ENCODE data around the gene HNF4A. TPM values are rescaled to one million over a fixed set of nuclear protein-coding genes. Genes with fewer than 3 reads are reported as not detected.

The HNF4A gene
- total RNA-seq, 2 donors from 2014 or later: 56.3 to 58.0 TPM

GRCh38 chr20:44432618-44433577 lies 77.4 kb downstream of the HNF4A start:
- no peak for DNase-seq
- Mint-ChIP-seq H3K4me1 (peaks cover 11% of the 10 kb centered on the region), H3K27ac (no peak overlapping the region), H3K27me3 (ENCODE audit: insufficient read depth) (no peaks in the 10 kb centered on the region), H3K9me3 (no peaks in the 10 kb centered on the region), H3K4me3 (no peak overlapping the region), H3K36me3 (ENCODE audit: low read depth) (peaks cover 24% of the 10 kb centered on the region)
- Histone ChIP-seq H3K9me3 (ENCODE audit: control insufficient read depth, low read length) (no peaks in the 10 kb centered on the region), H3K4me1 (ENCODE audit: control insufficient read depth, insufficient read depth, low read length) (no peaks in the 10 kb centered on the region), H3K36me3 (ENCODE audit: control insufficient read depth, insufficient read depth, low read length) (peaks cover 15% of the 10 kb centered on the region), H3K27ac (ENCODE audit: low read depth, low read length) (no peak overlapping the region), H3K27me3 (ENCODE audit: control insufficient read depth, insufficient read depth, low read length, poor library complexity, severe bottlenecking) (no peaks in the 10 kb centered on the region), H3K4me3 (ENCODE audit: low read length) (no peak overlapping the region), H3K9ac (ENCODE audit: extremely low read depth, low read length, poor library complexity, severe bottlenecking) (no peak overlapping the region)
- WGBS, 2 experiments (ENCODE audit: insufficient coverage in 1 of 2, insufficient read length in 1 of 2): 87 to 93% methylated on average over 3 to 8 of the region's 8 CpGs
- TF ChIP-seq CTCF (conservative IDR thresholded peaks at IDR 0.05): no peak

GRCh38 chr20:44433751-44434538 lies 78.4 kb downstream of the HNF4A start:
- Mint-ChIP-seq H3K9me3 (no peaks in the 10 kb centered on the region), H3K36me3 (ENCODE audit: low read depth) (peaks cover 14% of the 10 kb centered on the region), H3K27ac (no peak overlapping the region), H3K4me1 (peaks cover 11% of the 10 kb centered on the region), H3K27me3 (ENCODE audit: insufficient read depth) (no peaks in the 10 kb centered on the region), H3K4me3 (no peak overlapping the region)
- Histone ChIP-seq H3K9me3 (ENCODE audit: control insufficient read depth, low read length) (no peaks in the 10 kb centered on the region), H3K4me3 (ENCODE audit: low read length) (no peak overlapping the region), H3K9ac (ENCODE audit: extremely low read depth, low read length, poor library complexity, severe bottlenecking) (no peak overlapping the region), H3K27ac (ENCODE audit: low read depth, low read length) (no peak overlapping the region), H3K27me3 (ENCODE audit: control insufficient read depth, insufficient read depth, low read length, poor library complexity, severe bottlenecking) (no peaks in the 10 kb centered on the region), H3K36me3 (ENCODE audit: control insufficient read depth, insufficient read depth, low read length) (peaks cover 8% of the 10 kb centered on the region), H3K4me1 (ENCODE audit: control insufficient read depth, insufficient read depth, low read length) (no peaks in the 10 kb centered on the region)
- no peak for TF ChIP-seq CTCF (conservative IDR thresholded peaks at IDR 0.05)
- no peak for DNase-seq
- 92 to 95% methylated on average over 20 to 24 of the region's 24 CpGs for WGBS, 2 experiments (ENCODE audit: insufficient coverage in 1 of 2, insufficient read length in 1 of 2)

- TF ChIP-seq CTCF (conservative IDR thresholded peaks at IDR 0.05): no peak
These were observed 80.3 kb downstream of the HNF4A start for GRCh38 chr20:44435630-44436335.

More at GRCh38 chr20:44435630-44436335, 80.3 kb downstream of the HNF4A start:
- H3K27ac Mint-ChIP-seq: no peak overlapping the region
- no peak overlapping the region for H3K9ac ChIP-seq (ENCODE audit: extremely low read depth, low read length, poor library complexity, severe bottlenecking)
- no peak overlapping the region for H3K4me3 Mint-ChIP-seq
- H3K4me1 ChIP-seq (ENCODE audit: control insufficient read depth, insufficient read depth, low read length): no peaks in the 10 kb centered on the region
- H3K9me3 ChIP-seq (ENCODE audit: control insufficient read depth, low read length): no peaks in the 10 kb centered on the region
- DNase-seq: no peak
- H3K36me3 ChIP-seq (ENCODE audit: control insufficient read depth, insufficient read depth, low read length): no peaks in the 10 kb centered on the region
- H3K27ac ChIP-seq (ENCODE audit: low read depth, low read length): no peak overlapping the region
- H3K4me1 Mint-ChIP-seq: peaks cover 11% of the 10 kb centered on the region
- H3K27me3 ChIP-seq (ENCODE audit: control insufficient read depth, insufficient read depth, low read length, poor library complexity, severe bottlenecking): no peaks in the 10 kb centered on the region
- H3K36me3 Mint-ChIP-seq (ENCODE audit: low read depth): no peaks in the 10 kb centered on the region
- 89 to 90% methylated on average over 3 to 11 of the region's 12 CpGs for WGBS, 2 experiments (ENCODE audit: insufficient coverage in 1 of 2, insufficient read length in 1 of 2)
- H3K9me3 Mint-ChIP-seq: no peaks in the 10 kb centered on the region
- H3K4me3 ChIP-seq (ENCODE audit: low read length): no peak overlapping the region
- H3K27me3 Mint-ChIP-seq (ENCODE audit: insufficient read depth): no peaks in the 10 kb centered on the region
